ENCODE measurements around the gene ABCB8. TPM values are rescaled to one million over a fixed set of nuclear protein-coding genes. Genes with fewer than 3 reads are reported as not detected.

ABCB8 gene
- total and polyA plus RNA-seq, 9 of the 15 experiments (the other 6 are each of a cell fraction or from before 2014, with no cell fraction given): 7.6 to 106 (median 36.3) TPM

- TF ChIP-seq, protein P1, sequence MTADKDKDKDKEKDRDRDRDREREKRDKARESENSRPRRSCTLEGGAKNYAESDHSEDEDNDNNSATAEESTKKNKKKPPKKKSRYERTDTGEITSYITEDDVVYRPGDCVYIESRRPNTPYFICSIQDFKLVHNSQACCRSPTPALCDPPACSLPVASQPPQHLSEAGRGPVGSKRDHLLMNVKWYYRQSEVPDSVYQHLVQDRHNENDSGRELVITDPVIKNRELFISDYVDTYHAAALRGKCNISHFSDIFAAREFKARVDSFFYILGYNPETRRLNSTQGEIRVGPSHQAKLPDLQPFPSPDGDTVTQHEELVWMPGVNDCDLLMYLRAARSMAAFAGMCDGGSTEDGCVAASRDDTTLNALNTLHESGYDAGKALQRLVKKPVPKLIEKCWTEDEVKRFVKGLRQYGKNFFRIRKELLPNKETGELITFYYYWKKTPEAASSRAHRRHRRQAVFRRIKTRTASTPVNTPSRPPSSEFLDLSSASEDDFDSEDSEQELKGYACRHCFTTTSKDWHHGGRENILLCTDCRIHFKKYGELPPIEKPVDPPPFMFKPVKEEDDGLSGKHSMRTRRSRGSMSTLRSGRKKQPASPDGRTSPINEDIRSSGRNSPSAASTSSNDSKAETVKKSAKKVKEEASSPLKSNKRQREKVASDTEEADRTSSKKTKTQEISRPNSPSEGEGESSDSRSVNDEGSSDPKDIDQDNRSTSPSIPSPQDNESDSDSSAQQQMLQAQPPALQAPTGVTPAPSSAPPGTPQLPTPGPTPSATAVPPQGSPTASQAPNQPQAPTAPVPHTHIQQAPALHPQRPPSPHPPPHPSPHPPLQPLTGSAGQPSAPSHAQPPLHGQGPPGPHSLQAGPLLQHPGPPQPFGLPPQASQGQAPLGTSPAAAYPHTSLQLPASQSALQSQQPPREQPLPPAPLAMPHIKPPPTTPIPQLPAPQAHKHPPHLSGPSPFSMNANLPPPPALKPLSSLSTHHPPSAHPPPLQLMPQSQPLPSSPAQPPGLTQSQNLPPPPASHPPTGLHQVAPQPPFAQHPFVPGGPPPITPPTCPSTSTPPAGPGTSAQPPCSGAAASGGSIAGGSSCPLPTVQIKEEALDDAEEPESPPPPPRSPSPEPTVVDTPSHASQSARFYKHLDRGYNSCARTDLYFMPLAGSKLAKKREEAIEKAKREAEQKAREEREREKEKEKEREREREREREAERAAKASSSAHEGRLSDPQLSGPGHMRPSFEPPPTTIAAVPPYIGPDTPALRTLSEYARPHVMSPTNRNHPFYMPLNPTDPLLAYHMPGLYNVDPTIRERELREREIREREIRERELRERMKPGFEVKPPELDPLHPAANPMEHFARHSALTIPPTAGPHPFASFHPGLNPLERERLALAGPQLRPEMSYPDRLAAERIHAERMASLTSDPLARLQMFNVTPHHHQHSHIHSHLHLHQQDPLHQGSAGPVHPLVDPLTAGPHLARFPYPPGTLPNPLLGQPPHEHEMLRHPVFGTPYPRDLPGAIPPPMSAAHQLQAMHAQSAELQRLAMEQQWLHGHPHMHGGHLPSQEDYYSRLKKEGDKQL (CRISPR knock-in tag; IDR thresholded peaks at IDR 0.05; ENCODE audit: borderline replicate concordance): 0 out of 2 replicates have a peak, but pooled peaks have one; percentile 20
- TF ChIP-seq HDAC1 (IDR thresholded peaks at IDR 0.05): peak in 1 of 2 experiments; percentile 79; a peak in 2 of 4 replicates
- TF ChIP-seq POLR2B (IDR thresholded peaks at IDR 0.05; ENCODE audit: low read depth, partially characterized antibody): no peak
- TF ChIP-seq CBX1 (IDR thresholded peaks at IDR 0.05; ENCODE audit: low read depth): no peak
- no peak for TF ChIP-seq TCF7 (IDR thresholded peaks at IDR 0.05; ENCODE audit: borderline replicate concordance)
- no peak for TF ChIP-seq ZNF507 (tag; conservative IDR thresholded peaks at IDR 0.05)
- no peak for TF ChIP-seq PTTG1 (tag; IDR thresholded peaks at IDR 0.05; ENCODE audit: low read depth)
- TF ChIP-seq, protein P2, sequence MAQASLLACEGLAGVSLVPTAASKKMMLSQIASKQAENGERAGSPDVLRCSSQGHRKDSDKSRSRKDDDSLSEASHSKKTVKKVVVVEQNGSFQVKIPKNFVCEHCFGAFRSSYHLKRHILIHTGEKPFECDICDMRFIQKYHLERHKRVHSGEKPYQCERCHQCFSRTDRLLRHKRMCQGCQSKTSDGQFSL (CRISPR knock-in tag; IDR thresholded peaks at IDR 0.05): no peak
- TF ChIP-seq, protein P2 (tag; IDR thresholded peaks at IDR 0.05): no peak
- peak in 1 of 2 experiments; percentile 63; a peak in 2 of 4 replicates for TF ChIP-seq FOXA3 (CRISPR knock-in tag; conservative IDR thresholded peaks at IDR 0.05 in 1 of 2, IDR thresholded peaks at IDR 0.05 in 1 of 2)
- peak; percentile 82 for TF ChIP-seq RBBP5 (IDR thresholded peaks at IDR 0.05; ENCODE audit: borderline replicate concordance, insufficient read depth, low read length, poor library complexity, severe bottlenecking)
- no peak for TF ChIP-seq SMAD1 (IDR thresholded peaks at IDR 0.05; ENCODE audit: low read depth, low read length, partially characterized antibody)
- TF ChIP-seq CSDE1 (IDR thresholded peaks at IDR 0.05): no peak
- TF ChIP-seq U2AF1 (optimal IDR thresholded peaks at IDR 0.05; ENCODE audit: low read depth, low read length): no peak
- TF ChIP-seq ZNF408 (CRISPR knock-in tag; IDR thresholded peaks at IDR 0.05; ENCODE audit: low read depth): no peak
- TF ChIP-seq ESRRB (CRISPR knock-in tag; IDR thresholded peaks at IDR 0.05; ENCODE audit: borderline replicate concordance): no peak
- no peak for TF ChIP-seq RAD21 (CRISPR knock-in tag; conservative IDR thresholded peaks at IDR 0.05 in 1 of 2, IDR thresholded peaks at IDR 0.05 in 1 of 2)
- no peak for TF ChIP-seq FOS (IDR thresholded peaks at IDR 0.05; ENCODE audit: extremely low read depth, insufficient read length)
- TF ChIP-seq USF2 (CRISPR knock-in tag; IDR thresholded peaks at IDR 0.05): no peak
- TF ChIP-seq MTA2 (IDR thresholded peaks at IDR 0.05; ENCODE audit: low read depth): no peak
Observed at GRCh38 chr7:151086802-151087244, 58.6 kb downstream of the ABCB8 start (continued).

Data from K562 (cell line).